ENCODE data around the gene CD1C.
"Not testable (repeated sequence)": the region's sequence is repeated elsewhere in the genome, so short reads cannot be mapped to it uniquely, and the experiment has no call there.

CD1C gene

GRCh38 chr1:158289811-158290210 is at the start of gene CD1C:
Gene CD1C, plus strand, starts transcription at chr1:158289923. Its CDS starts 142 bp downstream, at chr1:158290065.
- H3K9me3 ChIP-seq (ENCODE audit: control insufficient read depth in 2 of 2, low read length in 2 of 2): no peaks in the 10 kb centered on the region
- no peak within 1 kb of the TSS for H3K4me3 ChIP-seq (ENCODE audit: low read length in 2 of 2)
- no peaks in the 10 kb centered on the region for H3K27me3 ChIP-seq (ENCODE audit: control insufficient read depth in 2 of 2, insufficient read depth in 2 of 2, low read length in 2 of 2)
- H3K4me1 ChIP-seq (ENCODE audit: control insufficient read depth in 2 of 2, insufficient read depth in 2 of 2, low read length in 2 of 2): no peaks in the 10 kb centered on the region
- no peaks in the 10 kb centered on the region for H3K36me3 ChIP-seq (ENCODE audit: control insufficient read depth in 2 of 2, insufficient read depth in 2 of 2, low read length in 2 of 2)
- H3K27ac ChIP-seq (ENCODE audit: low read depth in 2 of 2, low read length in 2 of 2): no peak within 1 kb of the TSS
- H3K9ac ChIP-seq (ENCODE audit: low read depth in 1 of 2, low read length in 2 of 2): no peak within 1 kb of the TSS

GRCh38 chr1:158246650-158247049 is 43.1 kb upstream of the CD1C start:
- Histone ChIP-seq H3K27me3 (ENCODE audit: control insufficient read depth in 2 of 2, insufficient read depth in 2 of 2, low read length in 2 of 2) (no peaks in the 10 kb centered on the region), H3K4me1 (ENCODE audit: control insufficient read depth in 2 of 2, insufficient read depth in 2 of 2, low read length in 2 of 2) (no peaks in the 10 kb centered on the region), H3K27ac (ENCODE audit: low read depth in 2 of 2, low read length in 2 of 2) (no peak overlapping the region), H3K9ac (ENCODE audit: low read depth in 1 of 2, low read length in 2 of 2) (no peak overlapping the region), H3K36me3 (ENCODE audit: control insufficient read depth in 2 of 2, insufficient read depth in 2 of 2, low read length in 2 of 2) (no peaks in the 10 kb centered on the region), H3K9me3 (ENCODE audit: control insufficient read depth in 2 of 2, low read length in 2 of 2) (no peaks in the 10 kb centered on the region), H3K4me3 (ENCODE audit: low read length in 2 of 2) (no peak overlapping the region)

GRCh38 chr1:158248118-158248517 is 41.6 kb upstream of the CD1C start:
- no peak overlapping the region for H3K9ac ChIP-seq (ENCODE audit: low read depth in 1 of 2, low read length in 2 of 2)
- no peaks in the 10 kb centered on the region for H3K4me1 ChIP-seq (ENCODE audit: control insufficient read depth in 2 of 2, insufficient read depth in 2 of 2, low read length in 2 of 2)
- no peaks in the 10 kb centered on the region for H3K36me3 ChIP-seq (ENCODE audit: control insufficient read depth in 2 of 2, insufficient read depth in 2 of 2, low read length in 2 of 2)
- no peaks in the 10 kb centered on the region for H3K27me3 ChIP-seq (ENCODE audit: control insufficient read depth in 2 of 2, insufficient read depth in 2 of 2, low read length in 2 of 2)
- H3K27ac ChIP-seq (ENCODE audit: low read depth in 2 of 2, low read length in 2 of 2): no peak overlapping the region
- no peak overlapping the region for H3K4me3 ChIP-seq (ENCODE audit: low read length in 2 of 2)
- no peaks in the 10 kb centered on the region for H3K9me3 ChIP-seq (ENCODE audit: control insufficient read depth in 2 of 2, low read length in 2 of 2)

GRCh38 chr1:158248771-158249170 is 41.0 kb upstream of the CD1C start:
- H3K27me3 ChIP-seq (ENCODE audit: control insufficient read depth in 2 of 2, insufficient read depth in 2 of 2, low read length in 2 of 2): no peaks in the 10 kb centered on the region
- no peak overlapping the region for H3K27ac ChIP-seq (ENCODE audit: low read depth in 2 of 2, low read length in 2 of 2)
- no peak overlapping the region for H3K9ac ChIP-seq (ENCODE audit: low read depth in 1 of 2, low read length in 2 of 2)
- H3K4me1 ChIP-seq (ENCODE audit: control insufficient read depth in 2 of 2, insufficient read depth in 2 of 2, low read length in 2 of 2): no peaks in the 10 kb centered on the region
- no peak overlapping the region for H3K4me3 ChIP-seq (ENCODE audit: low read length in 2 of 2)
- no peaks in the 10 kb centered on the region for H3K36me3 ChIP-seq (ENCODE audit: control insufficient read depth in 2 of 2, insufficient read depth in 2 of 2, low read length in 2 of 2)
- no peaks in the 10 kb centered on the region for H3K9me3 ChIP-seq (ENCODE audit: control insufficient read depth in 2 of 2, low read length in 2 of 2)

- H3K27ac ChIP-seq (ENCODE audit: low read depth in 2 of 2, low read length in 2 of 2): no peak overlapping the region
- H3K9ac ChIP-seq (ENCODE audit: low read depth in 1 of 2, low read length in 2 of 2): no peak overlapping the region
- H3K4me1 ChIP-seq (ENCODE audit: control insufficient read depth in 2 of 2, insufficient read depth in 2 of 2, low read length in 2 of 2): no peaks in the 10 kb centered on the region
- H3K9me3 ChIP-seq (ENCODE audit: control insufficient read depth in 2 of 2, low read length in 2 of 2): no peaks in the 10 kb centered on the region
- H3K4me3 ChIP-seq (ENCODE audit: low read length in 2 of 2): no peak overlapping the region
- no peaks in the 10 kb centered on the region for H3K36me3 ChIP-seq (ENCODE audit: control insufficient read depth in 2 of 2, insufficient read depth in 2 of 2, low read length in 2 of 2)
- H3K27me3 ChIP-seq (ENCODE audit: control insufficient read depth in 2 of 2, insufficient read depth in 2 of 2, low read length in 2 of 2): no peaks in the 10 kb centered on the region
Observed at GRCh38 chr1:158249646-158250045, 40.1 kb upstream of the CD1C start.

GRCh38 chr1:158251163-158251562 is 38.6 kb upstream of the CD1C start:
- no peak overlapping the region for H3K9ac ChIP-seq (ENCODE audit: low read depth in 1 of 2, low read length in 2 of 2)
- no peak overlapping the region for H3K4me3 ChIP-seq (ENCODE audit: low read length in 2 of 2)
- H3K9me3 ChIP-seq (ENCODE audit: control insufficient read depth in 2 of 2, low read length in 2 of 2): no peaks in the 10 kb centered on the region
- no peaks in the 10 kb centered on the region for H3K4me1 ChIP-seq (ENCODE audit: control insufficient read depth in 2 of 2, insufficient read depth in 2 of 2, low read length in 2 of 2)
- no peaks in the 10 kb centered on the region for H3K27me3 ChIP-seq (ENCODE audit: control insufficient read depth in 2 of 2, insufficient read depth in 2 of 2, low read length in 2 of 2)
- no peak overlapping the region for H3K27ac ChIP-seq (ENCODE audit: low read depth in 2 of 2, low read length in 2 of 2)
- no peaks in the 10 kb centered on the region for H3K36me3 ChIP-seq (ENCODE audit: control insufficient read depth in 2 of 2, insufficient read depth in 2 of 2, low read length in 2 of 2)

- no peaks in the 10 kb centered on the region for H3K27me3 ChIP-seq (ENCODE audit: control insufficient read depth in 2 of 2, insufficient read depth in 2 of 2, low read length in 2 of 2)
- no peaks in the 10 kb centered on the region for H3K36me3 ChIP-seq (ENCODE audit: control insufficient read depth in 2 of 2, insufficient read depth in 2 of 2, low read length in 2 of 2)
- no peaks in the 10 kb centered on the region for H3K9me3 ChIP-seq (ENCODE audit: control insufficient read depth in 2 of 2, low read length in 2 of 2)
- H3K4me3 ChIP-seq (ENCODE audit: low read length in 2 of 2): no peak overlapping the region
- H3K4me1 ChIP-seq (ENCODE audit: control insufficient read depth in 2 of 2, insufficient read depth in 2 of 2, low read length in 2 of 2): no peaks in the 10 kb centered on the region
- H3K27ac ChIP-seq (ENCODE audit: low read depth in 2 of 2, low read length in 2 of 2): no peak overlapping the region
- no peak overlapping the region for H3K9ac ChIP-seq (ENCODE audit: low read depth in 1 of 2, low read length in 2 of 2)
Observed at GRCh38 chr1:158255656-158256055, 34.1 kb upstream of the CD1C start.

GRCh38 chr1:158256747-158257146 is 33.0 kb upstream of the CD1C start:
- not testable (repeated sequence) for H3K9ac ChIP-seq (ENCODE audit: low read depth in 1 of 2, low read length in 2 of 2); H3K9me3 ChIP-seq (ENCODE audit: control insufficient read depth in 2 of 2, low read length in 2 of 2); H3K4me3 ChIP-seq (ENCODE audit: low read length in 2 of 2); H3K4me1 ChIP-seq (ENCODE audit: control insufficient read depth in 2 of 2, insufficient read depth in 2 of 2, low read length in 2 of 2); H3K36me3 ChIP-seq (ENCODE audit: control insufficient read depth in 2 of 2, insufficient read depth in 2 of 2, low read length in 2 of 2); H3K27me3 ChIP-seq (ENCODE audit: control insufficient read depth in 2 of 2, insufficient read depth in 2 of 2, low read length in 2 of 2); H3K27ac ChIP-seq (ENCODE audit: low read depth in 2 of 2, low read length in 2 of 2)

GRCh38 chr1:158257888-158258287 is 31.8 kb upstream of the CD1C start:
- Histone ChIP-seq H3K4me3 (ENCODE audit: low read length in 2 of 2) (no peak overlapping the region), H3K27me3 (ENCODE audit: control insufficient read depth in 2 of 2, insufficient read depth in 2 of 2, low read length in 2 of 2) (no peaks in the 10 kb centered on the region), H3K27ac (ENCODE audit: low read depth in 2 of 2, low read length in 2 of 2) (no peak overlapping the region), H3K9me3 (ENCODE audit: control insufficient read depth in 2 of 2, low read length in 2 of 2) (no peaks in the 10 kb centered on the region), H3K36me3 (ENCODE audit: control insufficient read depth in 2 of 2, insufficient read depth in 2 of 2, low read length in 2 of 2) (no peaks in the 10 kb centered on the region), H3K4me1 (ENCODE audit: control insufficient read depth in 2 of 2, insufficient read depth in 2 of 2, low read length in 2 of 2) (no peaks in the 10 kb centered on the region), H3K9ac (ENCODE audit: low read depth in 1 of 2, low read length in 2 of 2) (no peak overlapping the region)

- H3K27me3 ChIP-seq (ENCODE audit: control insufficient read depth in 2 of 2, insufficient read depth in 2 of 2, low read length in 2 of 2): no peaks in the 10 kb centered on the region
- no peak overlapping the region for H3K27ac ChIP-seq (ENCODE audit: low read depth in 2 of 2, low read length in 2 of 2)
- no peaks in the 10 kb centered on the region for H3K4me1 ChIP-seq (ENCODE audit: control insufficient read depth in 2 of 2, insufficient read depth in 2 of 2, low read length in 2 of 2)
- H3K9me3 ChIP-seq (ENCODE audit: control insufficient read depth in 2 of 2, low read length in 2 of 2): no peaks in the 10 kb centered on the region
- no peaks in the 10 kb centered on the region for H3K36me3 ChIP-seq (ENCODE audit: control insufficient read depth in 2 of 2, insufficient read depth in 2 of 2, low read length in 2 of 2)
- no peak overlapping the region for H3K4me3 ChIP-seq (ENCODE audit: low read length in 2 of 2)
- no peak overlapping the region for H3K9ac ChIP-seq (ENCODE audit: low read depth in 1 of 2, low read length in 2 of 2)
Observed at GRCh38 chr1:158259117-158259516, 30.6 kb upstream of the CD1C start.

GRCh38 chr1:158272681-158273080 is 17.0 kb upstream of the CD1C start:
- no peaks in the 10 kb centered on the region for H3K27me3 ChIP-seq (ENCODE audit: control insufficient read depth in 2 of 2, insufficient read depth in 2 of 2, low read length in 2 of 2)

More at GRCh38 chr1:158272681-158273080, 17.0 kb upstream of the CD1C start:
- Histone ChIP-seq H3K9me3 (ENCODE audit: control insufficient read depth in 2 of 2, low read length in 2 of 2) (no peaks in the 10 kb centered on the region), H3K4me1 (ENCODE audit: control insufficient read depth in 2 of 2, insufficient read depth in 2 of 2, low read length in 2 of 2) (no peaks in the 10 kb centered on the region), H3K27ac (ENCODE audit: low read depth in 2 of 2, low read length in 2 of 2) (no peak overlapping the region), H3K9ac (ENCODE audit: low read depth in 1 of 2, low read length in 2 of 2) (no peak overlapping the region), H3K4me3 (ENCODE audit: low read length in 2 of 2) (no peak overlapping the region), H3K36me3 (ENCODE audit: control insufficient read depth in 2 of 2, insufficient read depth in 2 of 2, low read length in 2 of 2) (no peaks in the 10 kb centered on the region)

Measured in mucosa of rectum (tissue), 2 donors.